ENCODE results near the gene ASTN2. TPM values are rescaled to one million over a fixed set of nuclear protein-coding genes. Genes with fewer than 3 reads are reported as not detected.

ASTN2 gene
- total and polyA plus RNA-seq, 7 donors: 0.60 to 7.5 (median 2.2) TPM

DNA sequence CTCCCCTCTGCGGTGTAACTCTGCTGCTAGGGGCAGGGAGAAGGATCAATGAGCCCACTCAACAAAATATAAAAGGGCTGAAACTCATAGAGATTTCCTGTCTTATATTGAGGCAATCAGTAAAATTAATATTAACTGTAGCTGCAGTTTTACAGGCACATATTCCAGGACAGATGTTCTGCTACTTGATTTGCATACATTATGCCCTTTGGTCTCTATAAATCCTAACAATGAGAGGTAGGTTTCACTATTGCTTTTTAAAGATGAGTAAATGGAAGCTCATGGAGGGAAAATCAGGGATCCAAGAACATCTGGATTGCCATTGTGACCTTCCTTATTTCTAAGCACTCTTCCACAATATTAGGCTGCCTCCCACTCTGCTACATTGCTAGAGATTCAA lies 751.3 kb downstream of the ASTN2 start:
- TF ChIP-seq, protein P1, sequence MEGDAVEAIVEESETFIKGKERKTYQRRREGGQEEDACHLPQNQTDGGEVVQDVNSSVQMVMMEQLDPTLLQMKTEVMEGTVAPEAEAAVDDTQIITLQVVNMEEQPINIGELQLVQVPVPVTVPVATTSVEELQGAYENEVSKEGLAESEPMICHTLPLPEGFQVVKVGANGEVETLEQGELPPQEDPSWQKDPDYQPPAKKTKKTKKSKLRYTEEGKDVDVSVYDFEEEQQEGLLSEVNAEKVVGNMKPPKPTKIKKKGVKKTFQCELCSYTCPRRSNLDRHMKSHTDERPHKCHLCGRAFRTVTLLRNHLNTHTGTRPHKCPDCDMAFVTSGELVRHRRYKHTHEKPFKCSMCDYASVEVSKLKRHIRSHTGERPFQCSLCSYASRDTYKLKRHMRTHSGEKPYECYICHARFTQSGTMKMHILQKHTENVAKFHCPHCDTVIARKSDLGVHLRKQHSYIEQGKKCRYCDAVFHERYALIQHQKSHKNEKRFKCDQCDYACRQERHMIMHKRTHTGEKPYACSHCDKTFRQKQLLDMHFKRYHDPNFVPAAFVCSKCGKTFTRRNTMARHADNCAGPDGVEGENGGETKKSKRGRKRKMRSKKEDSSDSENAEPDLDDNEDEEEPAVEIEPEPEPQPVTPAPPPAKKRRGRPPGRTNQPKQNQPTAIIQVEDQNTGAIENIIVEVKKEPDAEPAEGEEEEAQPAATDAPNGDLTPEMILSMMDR (IDR thresholded peaks at IDR 0.05): no peak
- TF ChIP-seq EP300 (IDR thresholded peaks at IDR 0.05) (no peak), POLR2A (IDR thresholded peaks at IDR 0.05) (no peak), POLR2AphosphoS5 (IDR thresholded peaks at IDR 0.05) (no peak)
- H3K27ac ChIP-seq: peak overlapping the region in 2 of 4 donors; percentile 15 to 47

DNA sequence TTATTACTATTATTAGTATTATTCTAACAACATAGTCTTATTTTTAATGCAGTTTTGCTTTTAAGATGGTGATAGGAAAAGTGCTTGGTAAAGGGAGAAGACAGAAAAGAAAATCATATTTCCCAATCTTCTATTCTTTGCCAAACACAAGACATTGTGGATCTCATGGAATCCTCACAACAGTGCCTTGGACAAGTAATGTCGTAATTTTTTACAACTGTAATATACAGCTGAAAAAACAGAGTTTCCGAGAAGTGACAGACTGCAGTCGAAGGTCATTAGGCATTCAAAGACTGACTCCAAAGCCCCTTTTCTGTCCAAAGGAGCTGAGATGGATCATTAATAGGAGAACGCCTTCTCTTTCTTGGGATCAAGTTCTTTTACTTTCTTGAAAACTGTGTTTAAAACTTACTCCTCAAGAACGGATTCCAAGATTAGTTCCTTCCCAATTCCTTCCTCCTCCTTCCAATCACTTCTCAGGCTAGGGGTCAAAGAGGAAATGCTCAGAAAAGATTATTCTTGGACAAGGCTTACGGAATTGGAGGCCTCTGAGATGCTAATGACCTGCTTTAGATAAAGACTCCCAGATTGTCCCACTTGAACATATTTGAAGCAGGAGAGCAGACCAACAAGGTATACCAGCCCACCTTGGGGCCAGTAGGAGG lies 752.1 kb downstream of the ASTN2 start:
- TF ChIP-seq EP300 (IDR thresholded peaks at IDR 0.05): no peak
- TF ChIP-seq, protein P1 (IDR thresholded peaks at IDR 0.05): no peak
- peak in 2 of 4 donors; percentile 8 to 17 for TF ChIP-seq POLR2AphosphoS5 (IDR thresholded peaks at IDR 0.05)
- TF ChIP-seq POLR2A (IDR thresholded peaks at IDR 0.05): no peak
- Histone ChIP-seq H3K4me1 (no peaks in the 10 kb centered on the region), H3K27ac (peak overlapping the region in 3 of 4 donors; percentile 15 to 47 (median 26)), H3K36me3 (no peaks in the 10 kb centered on the region), H3K4me3 (no peak overlapping the region), H3K27me3 (no peaks in the 10 kb centered on the region), H3K9me3 (no peaks in the 10 kb centered on the region)
- intact Hi-C loops (cut with DNase I): no loop called here
- no peak for DNase-seq
- 36 to 71% methylated on average over 6 of the region's 6 CpGs for WGBS, 2 donors

More for the DNA sequence above, 751.3 kb downstream of the ASTN2 start:
- DNase-seq: no peak
- H3K36me3 ChIP-seq: no peaks in the 10 kb centered on the region
- no peaks in the 10 kb centered on the region for H3K9me3 ChIP-seq
- H3K4me3 ChIP-seq: no peak overlapping the region
- 93 to 94% methylated on average over 1 of the region's 1 CpG for WGBS, 2 donors
- H3K27me3 ChIP-seq: no peaks in the 10 kb centered on the region
- intact Hi-C loops (cut with DNase I): no loop called here
- H3K4me1 ChIP-seq: no peaks in the 10 kb centered on the region

DNA sequence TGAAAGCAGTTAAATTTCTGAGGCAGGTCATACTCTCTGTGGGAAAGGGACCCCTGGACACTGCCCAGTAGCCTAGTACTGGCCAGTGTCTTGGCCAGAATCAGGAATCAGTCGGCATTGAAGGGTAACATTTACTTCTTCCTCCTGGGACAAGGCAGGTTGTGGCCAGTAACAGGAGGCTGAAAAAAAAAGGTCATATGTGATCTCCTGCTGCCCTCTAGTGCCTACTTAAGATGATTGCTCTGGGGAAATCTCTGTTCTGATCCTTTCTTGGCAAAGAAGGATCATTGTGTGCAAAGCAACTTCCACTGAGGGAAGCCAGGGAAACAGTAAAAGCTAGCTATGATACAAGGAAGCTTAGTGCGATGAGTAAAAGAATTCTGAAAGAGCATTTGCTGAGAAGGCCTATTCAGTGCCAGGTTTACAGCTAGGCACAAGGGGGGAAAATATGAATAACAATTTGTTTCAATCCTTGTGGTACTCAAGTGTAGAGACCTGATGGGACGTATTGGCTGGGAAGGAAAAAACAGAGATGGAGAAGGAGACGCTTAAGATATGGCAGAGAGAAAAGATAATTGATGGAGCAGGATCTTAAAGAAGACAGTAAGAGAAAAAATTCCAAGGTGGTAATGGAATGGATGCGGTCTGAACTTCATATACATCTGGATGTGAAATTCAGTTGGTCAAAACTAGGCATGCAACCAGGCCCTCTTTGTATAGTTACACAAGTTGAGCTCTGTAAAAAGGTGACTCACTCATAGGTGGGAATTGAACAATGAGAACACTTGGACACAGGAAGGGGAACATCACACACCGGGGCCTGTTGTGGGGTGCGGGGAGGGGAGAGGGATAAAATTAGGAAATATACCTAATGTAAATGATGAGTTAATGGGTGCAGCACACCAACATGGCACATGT lies 753.6 kb downstream of the ASTN2 start:
- no peaks in the 10 kb centered on the region for H3K36me3 ChIP-seq
- H3K9me3 ChIP-seq: no peaks in the 10 kb centered on the region
- TF ChIP-seq POLR2A (IDR thresholded peaks at IDR 0.05) (no peak), POLR2AphosphoS5 (IDR thresholded peaks at IDR 0.05) (no peak), EP300 (IDR thresholded peaks at IDR 0.05) (no peak)
- TF ChIP-seq, protein P1 (IDR thresholded peaks at IDR 0.05): peak; percentile 51 to 72 (median 62)
- H3K27ac ChIP-seq: no peak overlapping the region
- H3K4me3 ChIP-seq: no peak overlapping the region
- no peaks in the 10 kb centered on the region for H3K27me3 ChIP-seq
- WGBS, 2 donors: 56 to 68% methylated on average over 7 of the region's 7 CpGs
- no peak for DNase-seq
- intact Hi-C loops (cut with DNase I): loop anchor here (2.0 kb wide), 1 partner anchor 1068 kb away; no protein-coding TSS in a partner anchor
- H3K4me1 ChIP-seq: peaks cover 0 to 7% (median 0%) of the 10 kb centered on the region in 4 donors

DNA sequence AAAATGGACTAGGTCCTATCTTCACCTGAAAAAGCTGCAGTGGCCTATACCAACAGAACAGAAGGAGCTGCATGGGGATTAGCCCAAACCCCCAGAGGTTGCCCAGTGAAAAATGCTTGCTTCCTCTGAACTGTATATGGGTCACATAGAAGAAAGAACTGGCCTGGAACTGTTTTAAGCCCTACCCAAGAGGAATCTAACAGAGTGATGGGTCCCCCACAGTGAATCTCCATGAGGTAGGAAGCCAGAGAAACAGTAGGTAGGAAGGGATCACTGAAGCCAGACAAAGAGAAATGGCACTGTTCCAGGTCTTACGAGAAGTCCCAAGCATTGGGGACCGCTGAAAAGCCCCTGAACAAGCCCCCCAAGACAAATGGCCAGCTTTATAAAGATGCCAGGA lies 756.6 kb downstream of the ASTN2 start:
- H3K4me3 ChIP-seq: no peak overlapping the region
- H3K9me3 ChIP-seq: no peaks in the 10 kb centered on the region
- peaks cover 0 to 8% (median 0%) of the 10 kb centered on the region in 4 donors for H3K4me1 ChIP-seq
- no peak for DNase-seq
- H3K27me3 ChIP-seq: no peaks in the 10 kb centered on the region
- H3K27ac ChIP-seq: no peak overlapping the region
- WGBS, 2 donors: 90 to 98% methylated on average over 2 of the region's 2 CpGs
- intact Hi-C loops (cut with DNase I): no loop called here
- H3K36me3 ChIP-seq: no peaks in the 10 kb centered on the region
- TF ChIP-seq POLR2AphosphoS5 (IDR thresholded peaks at IDR 0.05) (no peak), EP300 (IDR thresholded peaks at IDR 0.05) (no peak), POLR2A (IDR thresholded peaks at IDR 0.05) (no peak)
- TF ChIP-seq, protein P1 (IDR thresholded peaks at IDR 0.05): no peak

All from sigmoid colon (tissue), 7 donors.